GM12875 (cell line): ENCODE data around the gene RAB2B.
A peak's percentile ranks its signal among the peaks of the same experiment; 100 is the strongest.

Experiments used
- H3K4me3 ChIP-seq: one replicate; pipeline ENCODE4 v1.5.1; 2011; ENCODE audit warnings: low read depth, low read length, control low read depth
- TF ChIP-seq, protein P1 (sequence below): IDR thresholded peaks from 2 replicates; pipeline ENCODE4 v1.5.1; 2011; ENCODE audit warnings: low read depth, mild to moderate bottlenecking, control low read depth, inconsistent platforms, low read length, moderate library complexity, borderline replicate concordance; ENCODE audit not compliant: insufficient read depth

The RAB2B gene

DNA sequence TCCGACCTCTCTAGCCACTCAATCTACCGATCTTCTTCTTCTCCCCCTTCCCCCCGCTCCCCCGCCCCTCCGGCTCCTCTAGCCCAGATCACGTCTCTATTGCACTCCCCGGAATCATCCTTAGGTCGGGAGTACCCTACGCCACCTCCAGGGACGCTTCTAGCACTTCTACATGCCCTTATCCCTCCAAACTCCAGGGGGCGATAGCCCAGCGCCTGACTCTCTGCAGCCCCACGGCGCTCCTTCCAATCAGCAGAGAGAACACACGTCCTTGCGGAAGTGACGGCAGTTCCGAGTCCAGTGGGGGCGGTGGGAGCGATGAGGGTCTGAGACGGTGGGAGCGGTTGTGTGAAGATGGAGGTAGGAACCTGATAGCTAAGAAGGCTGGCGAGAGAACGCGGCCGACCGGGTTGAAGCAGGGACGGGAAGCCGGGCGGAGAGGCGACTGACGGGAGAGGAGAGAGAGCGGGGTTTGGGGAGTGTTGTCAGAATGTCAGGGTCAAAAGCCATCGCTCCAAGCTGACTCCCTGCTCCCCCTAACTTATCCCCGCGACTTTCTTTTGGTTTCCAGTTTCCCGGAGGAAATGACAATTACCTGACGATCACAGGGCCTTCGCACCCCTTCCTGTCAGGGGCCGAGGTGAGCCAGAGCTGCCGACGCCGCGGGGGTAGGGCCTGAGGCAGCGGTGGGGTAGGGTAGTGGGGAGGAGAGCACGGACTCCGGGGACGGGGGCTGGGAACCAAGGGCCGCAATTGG is at the start of gene RAB2B, which contains the start of gene TOX4:
TSS of gene RAB2B (minus strand) at position 35 of the 757 bp plus-strand sequence. CDS start 87 bp downstream, outside the sequence.
TSS of gene TOX4 (plus strand) at position 271 of the 757 bp plus-strand sequence. CDS start at position 355, 84 bp downstream.
- TF ChIP-seq, protein P1, sequence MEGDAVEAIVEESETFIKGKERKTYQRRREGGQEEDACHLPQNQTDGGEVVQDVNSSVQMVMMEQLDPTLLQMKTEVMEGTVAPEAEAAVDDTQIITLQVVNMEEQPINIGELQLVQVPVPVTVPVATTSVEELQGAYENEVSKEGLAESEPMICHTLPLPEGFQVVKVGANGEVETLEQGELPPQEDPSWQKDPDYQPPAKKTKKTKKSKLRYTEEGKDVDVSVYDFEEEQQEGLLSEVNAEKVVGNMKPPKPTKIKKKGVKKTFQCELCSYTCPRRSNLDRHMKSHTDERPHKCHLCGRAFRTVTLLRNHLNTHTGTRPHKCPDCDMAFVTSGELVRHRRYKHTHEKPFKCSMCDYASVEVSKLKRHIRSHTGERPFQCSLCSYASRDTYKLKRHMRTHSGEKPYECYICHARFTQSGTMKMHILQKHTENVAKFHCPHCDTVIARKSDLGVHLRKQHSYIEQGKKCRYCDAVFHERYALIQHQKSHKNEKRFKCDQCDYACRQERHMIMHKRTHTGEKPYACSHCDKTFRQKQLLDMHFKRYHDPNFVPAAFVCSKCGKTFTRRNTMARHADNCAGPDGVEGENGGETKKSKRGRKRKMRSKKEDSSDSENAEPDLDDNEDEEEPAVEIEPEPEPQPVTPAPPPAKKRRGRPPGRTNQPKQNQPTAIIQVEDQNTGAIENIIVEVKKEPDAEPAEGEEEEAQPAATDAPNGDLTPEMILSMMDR: peak; percentile 98

DNA sequence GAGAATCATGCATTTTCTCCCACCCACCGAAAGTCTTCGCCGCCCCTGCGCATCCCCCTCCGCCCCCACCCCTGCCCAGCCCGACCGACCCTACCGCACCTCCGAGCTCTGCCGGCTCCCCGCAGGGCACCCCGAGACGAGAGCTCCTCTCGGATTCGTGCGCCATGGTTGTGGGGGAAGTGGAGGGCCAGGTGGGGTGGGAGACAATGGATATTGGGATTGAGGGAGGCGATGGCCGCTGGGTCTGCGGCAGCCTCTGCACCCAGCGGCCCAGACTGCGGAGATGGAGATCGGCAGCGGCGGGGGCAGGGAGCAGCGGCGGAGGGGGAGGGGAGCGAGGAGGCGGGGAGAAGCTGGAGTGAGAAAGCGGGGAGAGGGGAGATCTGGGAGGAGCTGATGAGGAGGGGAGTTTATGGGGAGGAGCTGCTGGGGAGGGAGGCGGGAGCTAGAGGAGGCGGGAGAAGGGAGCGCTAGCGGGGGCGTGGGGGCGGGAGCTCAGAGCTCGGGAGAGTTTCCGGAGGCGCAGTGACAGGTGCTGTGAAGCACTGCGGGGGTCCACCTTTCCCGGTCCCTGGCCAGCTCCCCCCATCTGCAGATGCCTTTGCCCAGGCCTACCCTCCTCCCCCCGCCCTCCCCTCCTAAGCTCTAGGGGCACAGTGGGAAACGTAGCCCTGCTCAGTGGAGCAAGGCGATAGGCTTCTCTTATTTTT is 49.4 kb upstream of the RAB2B start, which contains the start of gene SALL2:
TSS of gene SALL2 (minus strand) at position 385 of the 710 bp plus-strand sequence. CDS start at position 166, 219 bp downstream.
- H3K4me3 ChIP-seq: peak within 1 kb of the TSS; percentile 46
- TF ChIP-seq, protein P1: no peak

More for the DNA sequence above, at the start of gene RAB2B, which contains the start of gene TOX4:
- peak within 1 kb of the TSS; percentile 73 for H3K4me3 ChIP-seq

DNA sequence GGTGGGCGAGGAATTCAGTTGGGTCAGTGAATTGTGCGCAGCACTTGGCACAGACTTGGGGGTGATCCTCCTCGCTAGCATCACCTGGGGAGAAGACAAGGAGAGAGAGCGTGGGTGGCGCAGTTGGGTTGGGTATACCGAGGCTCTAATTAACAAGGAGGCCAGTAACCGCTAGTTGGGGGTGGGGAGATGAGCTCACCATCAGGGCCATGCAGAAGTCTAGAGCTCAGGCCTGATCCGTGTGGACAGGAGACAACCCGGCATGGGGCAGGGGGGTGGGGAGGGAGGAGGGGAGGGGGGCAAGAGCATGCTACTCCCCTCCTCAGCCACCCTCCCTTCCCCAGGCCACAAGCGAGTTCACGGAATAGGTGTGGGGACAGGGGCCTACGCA is 48.8 kb upstream of the RAB2B start:
- peak overlapping the region; percentile 46 for H3K4me3 ChIP-seq
- TF ChIP-seq, protein P1: no peak

DNA sequence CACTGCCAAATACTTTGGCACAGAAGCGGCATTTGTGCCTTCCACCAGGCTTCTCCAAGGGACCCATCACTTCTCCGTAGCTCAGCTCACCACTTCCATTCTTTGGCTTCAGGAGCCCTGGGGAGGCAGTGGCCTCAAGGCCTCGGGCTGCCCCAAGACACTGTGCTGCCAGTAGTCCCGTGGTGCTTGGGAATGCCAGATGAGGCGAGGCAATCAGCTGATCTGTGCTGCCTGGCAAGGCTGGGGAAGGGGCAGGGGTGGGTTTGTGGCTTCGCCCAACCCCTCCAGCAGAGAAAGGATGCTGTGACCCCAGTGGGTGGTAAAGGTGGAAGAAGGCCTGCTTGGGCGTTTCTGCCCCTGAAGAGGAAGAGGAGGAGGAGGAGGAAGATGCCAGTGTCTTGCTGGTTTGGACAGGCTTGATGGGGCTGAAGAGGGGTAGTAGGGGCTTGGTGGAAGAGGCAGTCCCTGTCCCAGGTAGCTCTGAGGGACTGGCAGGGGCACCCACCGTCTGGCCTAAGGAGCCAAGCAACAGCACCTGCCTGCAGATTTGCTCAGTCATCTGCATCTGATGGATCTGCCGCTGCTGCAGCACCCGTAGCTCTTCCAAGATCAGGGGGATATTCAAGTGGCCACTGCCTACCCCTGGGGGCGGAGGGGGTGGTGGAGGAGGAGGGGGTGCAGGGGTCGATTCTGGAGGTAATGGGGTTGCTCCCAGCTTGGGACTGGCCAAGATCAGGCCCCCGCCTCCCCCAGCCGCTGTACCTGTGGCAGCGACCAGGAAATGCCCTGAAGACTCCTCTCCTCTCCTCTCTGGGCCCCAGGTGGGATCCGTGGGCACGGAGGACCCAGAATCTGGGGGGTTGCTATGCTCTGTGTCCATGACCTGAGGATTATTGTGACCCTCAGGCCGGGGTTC is 48.1 kb upstream of the RAB2B start:
- H3K4me3 ChIP-seq: no peak overlapping the region
- TF ChIP-seq, protein P1: no peak

DNA sequence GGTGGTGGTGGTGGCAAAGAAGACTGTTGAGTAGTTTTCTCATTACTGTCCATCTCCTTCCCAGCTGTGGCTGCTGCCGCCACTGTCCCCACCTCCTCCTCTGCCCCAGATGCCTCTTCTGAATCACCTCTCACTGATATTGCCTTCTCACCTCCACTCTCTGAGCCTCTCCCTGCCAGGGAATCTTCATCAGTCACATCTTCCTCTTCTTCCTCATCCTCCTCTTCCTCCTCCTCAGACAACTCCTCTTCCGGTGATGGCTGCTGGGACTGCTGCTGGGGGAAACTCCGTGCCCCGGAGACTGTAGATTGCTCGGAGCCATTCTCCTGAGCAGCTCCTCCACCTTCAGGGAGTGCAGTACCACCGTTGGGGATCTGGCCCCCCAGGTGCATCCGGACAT is 46.4 kb upstream of the RAB2B start:
- TF ChIP-seq, protein P1: no peak
- no peak overlapping the region for H3K4me3 ChIP-seq

DNA sequence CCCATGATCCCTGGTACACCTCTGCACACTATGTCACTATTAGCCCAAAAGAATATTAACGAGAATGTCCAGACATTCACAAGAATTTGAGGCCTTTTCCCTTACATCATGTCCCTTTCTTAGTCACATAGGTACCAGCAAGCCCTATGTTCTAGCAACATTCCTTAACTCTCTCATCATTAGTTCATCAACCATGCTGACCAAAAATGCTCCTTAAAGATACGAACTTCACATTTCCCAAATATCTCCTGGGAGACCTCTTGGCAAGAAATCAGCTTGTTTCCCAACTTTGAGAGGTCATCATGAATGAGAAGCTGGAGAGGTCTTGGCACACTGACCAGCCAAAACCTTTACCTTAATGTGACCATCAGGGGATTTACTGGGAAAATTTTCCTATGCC is 44.7 kb upstream of the RAB2B start:
- no peak overlapping the region for H3K4me3 ChIP-seq
- TF ChIP-seq, protein P1: no peak
